Keratinocyte (primary cell): ENCODE data around the gene NLRP12. TPM values are rescaled to one million over a fixed set of nuclear protein-coding genes. Genes with fewer than 3 reads are reported as not detected.

Source experiments
- DNase-seq: peaks from one replicate; pipeline ENCODE4 v3.0.0-alpha.2; 2011; ENCODE audit warnings: low read depth, missing footprints, low spot score
- FAIRE-seq: peaks from 2 replicates; lab custom pipeline; 2011; peaks lifted over from hg19 to GRCh38; lab: Jason Lieb, UNC
- H2AFZ ChIP-seq: 2 replicates; pipeline ENCODE4 v1.6.0; 2012; ENCODE audit warnings: low read length, control low read depth, inconsistent platforms; ENCODE audit not compliant: control insufficient read depth
- H3K27ac ChIP-seq: 2 replicates; pipeline ENCODE4 v1.5.1; 2011; ENCODE audit warnings: low read length; ENCODE audit not compliant: control insufficient read depth, insufficient read depth
- H3K27me3 ChIP-seq: 3 replicates; pipeline ENCODE4 v1.6.0; 2011; ENCODE audit warnings: low read length; ENCODE audit not compliant: control insufficient read depth, insufficient read depth; ENCODE audit errors: extremely low read depth
- H3K36me3 ChIP-seq, 2 experiments: 2 replicates in 1 of 2; 3 replicates in 1 of 2; pipeline ENCODE4 v1.5.1; 2011; ENCODE audit warnings: low read length in 2 of 2, mild to moderate bottlenecking in 1 of 2; ENCODE audit not compliant: control insufficient read depth in 2 of 2, insufficient read depth in 2 of 2; ENCODE audit errors: extremely low read depth in 1 of 2
- H3K4me1 ChIP-seq: 3 replicates; pipeline ENCODE4 v1.5.1; 2011; ENCODE audit warnings: low read length; ENCODE audit not compliant: control insufficient read depth, insufficient read depth; ENCODE audit errors: extremely low read depth
- H3K4me2 ChIP-seq: 3 replicates; pipeline ENCODE4 v1.6.0; 2011; ENCODE audit warnings: low read depth, low read length; ENCODE audit not compliant: control insufficient read depth, insufficient read depth; ENCODE audit errors: extremely low read depth
- H3K4me3 ChIP-seq, 3 experiments: fragments of 200-600 bp in 1 of 3; sonication (generic) in 1 of 3; 2 replicates in 2 of 3; 3 replicates in 1 of 3; pipeline ENCODE4 v1.5.1; 2011 to 2016; ENCODE audit warnings: low read length in 3 of 3, mild to moderate bottlenecking in 3 of 3, control low read depth in 2 of 3, inconsistent platforms in 1 of 3, low read depth in 1 of 3, mixed read lengths in 1 of 3, mixed run types in 1 of 3, moderate library complexity in 1 of 3; ENCODE audit not compliant: control insufficient read depth in 2 of 3, insufficient read depth in 2 of 3; ENCODE audit errors: extremely low read depth in 1 of 3
- H3K79me2 ChIP-seq: 2 replicates; pipeline ENCODE4 v1.6.0; 2012; ENCODE audit warnings: low read length; ENCODE audit not compliant: control insufficient read depth, insufficient read depth
- H3K9ac ChIP-seq: 3 replicates; pipeline ENCODE4 v1.6.0; 2011; ENCODE audit warnings: low read length; ENCODE audit not compliant: control insufficient read depth, insufficient read depth; ENCODE audit errors: extremely low read depth
- H3K9me1 ChIP-seq: 3 replicates; pipeline ENCODE4 v1.6.0; 2011; ENCODE audit warnings: low read length; ENCODE audit not compliant: control insufficient read depth, insufficient read depth; ENCODE audit errors: extremely low read depth
- H3K9me3 ChIP-seq: 2 replicates; pipeline ENCODE4 v1.5.1; 2012; ENCODE audit warnings: low read depth, low read length; ENCODE audit not compliant: control insufficient read depth
- H4K20me1 ChIP-seq: 3 replicates; pipeline ENCODE4 v1.6.0; 2011; ENCODE audit warnings: low read length; ENCODE audit not compliant: control insufficient read depth, insufficient read depth; ENCODE audit errors: extremely low read depth
- CTCF ChIP-seq, 3 experiments: IDR thresholded peaks in 1 of 3; conservative IDR thresholded peaks in 1 of 3; optimal IDR thresholded peaks in 1 of 3; 2 replicates in 2 of 3; 3 replicates in 1 of 3; pipeline versions ENCODE3 to v1.5.1; 2011; ENCODE audit warnings: low read length in 3 of 3, mild to moderate bottlenecking in 3 of 3, moderate library complexity in 2 of 3, control low read depth in 1 of 3, inconsistent platforms in 1 of 3; ENCODE audit not compliant: insufficient read depth in 2 of 3; ENCODE audit errors: extremely low read depth in 1 of 3
- EZH2 ChIP-seq: IDR thresholded peaks from one replicate; pipeline ENCODE4 v1.6.1; 2012; ENCODE audit warnings: inconsistent platforms, mild to moderate bottlenecking, low read length, moderate library complexity
- dilution Hi-C: fragments of 300-500 bp; cut with MboI; formaldehyde crosslinking; loops from one replicate; pipeline ENCODE4 v1.7.0; 2020; ENCODE audit warnings: low sequenced_read_pairs; ENCODE audit not compliant: extremely low pct_ligation_motif_present
- polyA plus RNA-seq, 5 experiments: library from polyadenylated mRNA; depleted of rRNA in 3 of 5; stranded (reverse) in 3 of 5; stranded (forward) in 1 of 5; unstranded in 1 of 5; fragments of >200 nt; gene quantifications; 1 replicate in 1 of 5; 2 replicates in 3 of 5; 3 replicates in 1 of 5; pipeline versions ENCODE4 v1.2.1 to v1.2.3, GENCODE V29; 2011 to 2012; ENCODE audit warnings: missing spikeins in 2 of 5, low read depth in 1 of 5, low replicate concordance in 1 of 5

NLRP12 gene
- polyA plus RNA-seq, 1 donor (not counting 4 experiments of a cell fraction or from before 2014, with no cell fraction given), result not detected

- Histone ChIP-seq H2AFZ (no peak overlapping the region), H3K4me2 (no peak overlapping the region), H3K9me3 (peaks cover 2% of the 10 kb centered on the region), H4K20me1 (no peaks in the 10 kb centered on the region), H3K27me3 (no peaks in the 10 kb centered on the region), H3K79me2 (no peaks in the 10 kb centered on the region), H3K9ac (no peak overlapping the region), H3K36me3 (no peaks in the 10 kb centered on the region), H3K27ac (no peak overlapping the region), H3K4me1 (no peaks in the 10 kb centered on the region), H3K4me3 (no peak overlapping the region), H3K9me1 (no peaks in the 10 kb centered on the region)
- dilution Hi-C loops, result no loop called here
- TF ChIP-seq CTCF (optimal IDR thresholded peaks at IDR 0.05 in 1 of 3, IDR thresholded peaks at IDR 0.05 in 1 of 3, conservative IDR thresholded peaks at IDR 0.05 in 1 of 3; ENCODE audit: extremely low read depth in 1 of 3, insufficient read depth in 2 of 3, low read length in 3 of 3) (no peak), EZH2 (no peak)
- FAIRE-seq, result no peak
- no peak for DNase-seq
Observed at GRCh38 chr19:53786744-53787143, 37.4 kb downstream of the NLRP12 start.

GRCh38 chr19:53785196-53785889 lies 38.8 kb downstream of the NLRP12 start:
- H3K9me3 ChIP-seq, result peaks cover 2% of the 10 kb centered on the region
- no peaks in the 10 kb centered on the region for H3K36me3 ChIP-seq
- no peaks in the 10 kb centered on the region for H3K79me2 ChIP-seq
- DNase-seq (no peak), FAIRE-seq (no peak)
- H3K9me1 ChIP-seq, result no peaks in the 10 kb centered on the region
- no peaks in the 10 kb centered on the region for H3K4me1 ChIP-seq
- no peaks in the 10 kb centered on the region for H3K27me3 ChIP-seq
- H3K9ac ChIP-seq, result no peak overlapping the region
- no peak overlapping the region for H3K4me2 ChIP-seq
- TF ChIP-seq CTCF (optimal IDR thresholded peaks at IDR 0.05 in 1 of 3, IDR thresholded peaks at IDR 0.05 in 1 of 3, conservative IDR thresholded peaks at IDR 0.05 in 1 of 3; ENCODE audit: extremely low read depth in 1 of 3, insufficient read depth in 2 of 3, low read length in 3 of 3) (no peak), EZH2 (no peak)
- dilution Hi-C loops, result no loop called here
- H3K27ac ChIP-seq, result no peak overlapping the region
- no peaks in the 10 kb centered on the region for H4K20me1 ChIP-seq
- H3K4me3 ChIP-seq, result no peak overlapping the region
- H2AFZ ChIP-seq, result no peak overlapping the region
